OCI-LY7 (cell line): ENCODE data around the gene HSPD1. TPM values are rescaled to one million over a fixed set of nuclear protein-coding genes. Genes with fewer than 3 reads are reported as not detected.

Source experiments
- BruUV-seq: library from RNA; stranded (reverse); fragments of 400-500 nt; replicated peaks from 2 replicates; lab custom pipeline; 2021; lab: Mats Ljungman, UMichigan
- CTCF ChIA-PET: fragments of 300-600 bp; sonication (Branson Sonifier 250); formaldehyde crosslinking; loops from one replicate; lab custom pipeline; 2022; ENCODE audit warnings: antibody characterized with exemption; ENCODE audit not compliant: unreplicated experiment; lab: Charles Lee
- POLR2A ChIA-PET: fragments of 300-600 bp; sonication (Branson Sonifier 250); formaldehyde crosslinking; loops from one replicate; lab custom pipeline; 2022; ENCODE audit warnings: antibody characterized with exemption; lab: Charles Lee
- DNase-seq: peaks from one replicate; pipeline ENCODE4 v3.0.0-alpha.2; 2015; ENCODE audit warnings: low spot score
- H2AFZ ChIP-seq: fragments of 200-600 bp; sonication (generic), shearing (Covaris generic); 2 replicates; pipeline ENCODE4 v1.6.1; 2014; ENCODE audit warnings: mild to moderate bottlenecking, antibody characterized with exemption, low read length, moderate library complexity
- H3K27ac ChIP-seq: fragments of 200-600 bp; sonication (generic); 2 replicates; pipeline ENCODE4 v1.5.1; 2014; ENCODE audit warnings: mixed run types, low read depth, mild to moderate bottlenecking, moderate library complexity, low read length, inconsistent platforms; ENCODE audit not compliant: poor library complexity, severe bottlenecking
- H3K36me3 ChIP-seq: fragments of 200-600 bp; sonication (generic); 2 replicates; pipeline ENCODE4 v1.6.1; 2014; ENCODE audit warnings: mild to moderate bottlenecking, antibody characterized with exemption, low read length, moderate library complexity, mixed read lengths; ENCODE audit not compliant: insufficient read depth
- H3K4me1 ChIP-seq: fragments of 200-600 bp; sonication (generic); 2 replicates; pipeline ENCODE4 v1.5.1; 2014; ENCODE audit warnings: mild to moderate bottlenecking, low read length; ENCODE audit not compliant: insufficient read depth, poor library complexity, severe bottlenecking
- H3K4me2 ChIP-seq: fragments of 200-600 bp; sonication (generic); 2 replicates; pipeline ENCODE4 v1.6.1; 2014; ENCODE audit warnings: mild to moderate bottlenecking, low read length
- H3K4me3 ChIP-seq: fragments of 200-600 bp; sonication (generic); 2 replicates; pipeline ENCODE4 v1.5.1; 2014; ENCODE audit warnings: mild to moderate bottlenecking, low read depth, low read length; ENCODE audit not compliant: poor library complexity, severe bottlenecking
- H3K79me2 ChIP-seq: fragments of 200-600 bp; sonication (generic); 2 replicates; pipeline ENCODE4 v1.6.1; 2016; ENCODE audit warnings: low read depth, mild to moderate bottlenecking, low read length, moderate library complexity, mixed read lengths; ENCODE audit not compliant: insufficient read depth
- H3K9me2 ChIP-seq: fragments of 200-600 bp; sonication (generic); 2 replicates; pipeline ENCODE4 v1.6.1; 2016; ENCODE audit warnings: mild to moderate bottlenecking, low read length, mixed read lengths; ENCODE audit not compliant: insufficient read depth
- H3K9me3 ChIP-seq: fragments of 200-600 bp; sonication (generic); 2 replicates; pipeline ENCODE4 v1.6.1; 2014; ENCODE audit warnings: mild to moderate bottlenecking, mixed run types, low read length, mixed read lengths
- H4K20me1 ChIP-seq: fragments of 200-600 bp; sonication (generic); 2 replicates; pipeline ENCODE4 v1.6.1; 2014; ENCODE audit warnings: mild to moderate bottlenecking, antibody characterized with exemption, low read length, moderate library complexity, mixed read lengths; ENCODE audit not compliant: insufficient read depth
- CTCF ChIP-seq: fragments of 200-600 bp; sonication (generic); conservative IDR thresholded peaks from 2 replicates; pipeline ENCODE4 v1.5.1; 2014; ENCODE audit warnings: mild to moderate bottlenecking, antibody characterized with exemption, low read length, moderate library complexity, mixed read lengths
- EZH2phosphoT487 ChIP-seq: fragments of 200-600 bp; sonication (generic); IDR thresholded peaks from 2 replicates; pipeline ENCODE4 v1.6.1; 2018; ENCODE audit warnings: low read depth, borderline replicate concordance, mild to moderate bottlenecking, mixed run types, antibody characterized with exemption, low read length, moderate library complexity, mixed read lengths
- intact Hi-C: fragments of 100-400 bp; cut with micrococcal nuclease; formaldehyde crosslinking; loops from one replicate; pipeline ENCODE4 v1.10.0; 2022; ENCODE audit not compliant: unreplicated experiment
- total RNA-seq, 2 experiments: library from RNA; depleted of rRNA in 1 of 2; stranded (reverse); fragments of >200 nt in 1 of 2; shearing (Covaris generic) in 1 of 2; gene quantifications; 2 replicates each; pipeline ENCODE4 v1.2.3, GENCODE V29; 2014 to 2022

HSPD1 gene
- total RNA-seq, 2 experiments from 2014 or later: 370 to 702 TPM

- peak; percentile 47 for DNase-seq
- H4K20me1 ChIP-seq: peaks cover 11% of the 10 kb centered on the region; the same call in 1 of the 2 replicates
- peak overlapping the region; percentile 96 for H3K4me2 ChIP-seq
- peaks cover 28% of the 10 kb centered on the region for H3K4me1 ChIP-seq
- intact Hi-C loops: loop anchor here (1.0 to 5.0 kb wide), 5 partner anchors 14 to 307 kb away; partner anchors contain the start of genes COQ10B, HSPE1 and SF3B1
- CTCF ChIA-PET: no interaction called here
- TF ChIP-seq EZH2phosphoT487: no peak
- TF ChIP-seq CTCF: no peak
- H3K4me3 ChIP-seq: peak overlapping the region; percentile 89
- H3K79me2 ChIP-seq: peaks cover 36% of the 10 kb centered on the region
- no TSS peak for BruUV-seq
- POLR2A ChIA-PET: interaction anchor here (0.6 to 6.6 kb wide), 4 partner anchors 13 to 381 kb away, joined by 3 to 136 read pairs (median 4); partner anchors contain the start of genes HSPD1 and HSPE1
- peak overlapping the region; percentile 96 for H3K27ac ChIP-seq
- H2AFZ ChIP-seq: peak overlapping the region; percentile 62; the same call in 1 of the 2 replicates
- no peaks in the 10 kb centered on the region for H3K9me2 ChIP-seq
- H3K36me3 ChIP-seq: peaks cover 28% of the 10 kb centered on the region
- H3K9me3 ChIP-seq: peaks cover 7% of the 10 kb centered on the region
Observed at GRCh38 chr2:197514754-197515153, 15.1 kb upstream of the HSPD1 start.

- ChIA-PET POLR2A (interaction anchor here (1.0 to 6.6 kb wide), 3 partner anchors 12 to 69 kb away, joined by 3 to 136 read pairs (median 3); partner anchors contain the start of genes HSPD1 and HSPE1), CTCF (no interaction called here)
- H2AFZ ChIP-seq: no peak overlapping the region
- BruUV-seq: no TSS peak
- peaks cover 28% of the 10 kb centered on the region for H3K79me2 ChIP-seq
- intact Hi-C loops: no loop called here
- H3K9me2 ChIP-seq: no peaks in the 10 kb centered on the region
- peak overlapping the region; percentile 96 for H3K4me2 ChIP-seq
- H3K27ac ChIP-seq: peak overlapping the region; percentile 96
- H3K36me3 ChIP-seq: peaks cover 23% of the 10 kb centered on the region
- DNase-seq: no peak
- no peak for TF ChIP-seq EZH2phosphoT487
- no peak for TF ChIP-seq CTCF
- H4K20me1 ChIP-seq: peaks cover 11% of the 10 kb centered on the region; the same call in 1 of the 2 replicates
- H3K4me1 ChIP-seq: peaks cover 28% of the 10 kb centered on the region
- H3K9me3 ChIP-seq: no peaks in the 10 kb centered on the region
- peak overlapping the region; percentile 89 for H3K4me3 ChIP-seq
Observed at GRCh38 chr2:197513915-197514314, 14.3 kb upstream of the HSPD1 start.

DNA sequence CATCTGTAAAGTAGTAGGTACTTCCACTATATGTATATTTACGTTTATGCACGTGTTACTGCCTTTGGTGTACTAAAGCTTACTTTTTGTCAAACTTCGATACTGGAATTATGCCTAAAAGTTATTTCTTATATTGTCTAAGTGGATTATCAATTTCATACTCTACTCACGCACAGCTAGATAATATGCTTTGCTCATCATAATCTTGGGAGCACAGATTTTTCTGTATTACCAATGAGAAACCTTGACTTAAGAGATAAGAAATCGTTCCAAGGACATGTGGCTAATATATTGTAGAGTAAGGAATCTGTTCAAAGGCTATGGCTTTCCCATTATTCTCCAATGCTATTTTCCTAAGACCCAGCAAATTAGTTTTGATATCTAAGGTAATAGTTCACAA lies 7.0 kb upstream of the HSPD1 start:
- H3K79me2 ChIP-seq: peaks cover 31% of the 10 kb centered on the region
- no peak overlapping the region for H3K4me2 ChIP-seq
- DNase-seq: no peak
- no TSS peak for BruUV-seq
- H3K4me3 ChIP-seq: no peak overlapping the region
- H2AFZ ChIP-seq: no peak overlapping the region
- TF ChIP-seq CTCF (no peak), EZH2phosphoT487 (no peak)
- H3K9me3 ChIP-seq: no peaks in the 10 kb centered on the region
- ChIA-PET POLR2A (interaction anchor here (10.2 kb wide), 1 partner anchor 8 kb away, joined by 136 read pairs; the partner anchor contains the start of gene MOB4), CTCF (no interaction called here)
- no peak overlapping the region for H3K27ac ChIP-seq
- intact Hi-C loops: no loop called here
- H3K4me1 ChIP-seq: peaks cover 20% of the 10 kb centered on the region
- no peaks in the 10 kb centered on the region for H3K9me2 ChIP-seq
- H4K20me1 ChIP-seq: peaks cover 18% of the 10 kb centered on the region
- peaks cover 62% of the 10 kb centered on the region for H3K36me3 ChIP-seq
